ENCODE measurements around the gene ROBO1.

Gene ROBO1

DNA sequence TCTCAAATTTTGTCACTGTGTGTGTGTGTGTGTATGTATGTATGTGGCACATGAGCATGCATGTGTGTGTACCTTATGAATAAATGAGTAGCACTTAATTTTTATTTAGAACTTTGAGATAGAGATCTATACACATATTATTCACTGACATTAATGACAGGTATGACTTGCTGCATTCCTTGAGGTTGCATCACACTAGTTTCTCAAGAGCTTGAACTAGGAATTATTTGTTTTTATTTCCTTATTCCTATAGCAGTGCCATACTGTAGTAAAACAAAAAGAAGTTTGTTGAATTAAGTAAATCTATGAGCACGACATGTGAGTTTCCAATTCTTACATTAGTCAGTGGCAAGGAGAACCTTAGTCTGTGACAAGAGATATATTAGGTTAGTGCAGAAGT lies 943.9 kb downstream of the ROBO1 start:
- no peak for DNase-seq

DNA sequence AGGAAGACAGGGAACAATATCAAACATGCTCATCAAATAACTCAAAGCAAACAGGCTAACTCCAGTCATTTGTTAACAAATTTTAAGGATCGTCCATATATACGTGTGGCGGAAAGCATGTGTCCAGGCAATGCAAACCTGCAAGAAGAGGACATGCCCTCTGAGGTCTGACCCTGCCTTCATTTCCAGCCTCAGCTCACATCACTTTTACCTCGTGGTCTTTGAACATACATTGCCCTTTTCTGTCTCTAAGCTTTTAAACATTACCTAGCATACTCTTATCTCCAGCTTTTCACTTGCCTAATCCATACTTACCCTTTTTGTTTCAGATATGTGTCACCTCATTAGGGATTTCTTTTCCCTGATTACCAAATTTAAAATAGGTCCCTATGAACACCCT lies 944.4 kb downstream of the ROBO1 start:
- no peak for DNase-seq

DNA sequence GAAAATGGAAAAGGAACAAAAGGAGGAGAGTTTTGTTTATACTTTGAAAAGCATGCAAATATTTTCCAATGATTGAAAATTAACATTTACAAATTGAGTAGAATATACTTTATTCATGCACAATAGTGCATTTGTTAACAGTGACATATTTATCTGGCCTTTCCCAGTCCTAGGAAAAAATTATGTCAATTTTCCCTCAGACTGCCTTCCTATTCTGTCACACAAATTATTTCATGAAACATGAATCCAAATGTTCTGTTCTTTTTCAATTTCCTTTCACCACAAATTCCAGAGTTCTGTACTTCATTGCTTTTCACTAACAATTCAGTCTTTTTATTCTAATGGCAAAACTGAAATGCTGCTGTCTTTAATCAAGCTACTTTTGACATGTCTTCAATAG lies 945.1 kb downstream of the ROBO1 start:
- no peak for DNase-seq

DNA sequence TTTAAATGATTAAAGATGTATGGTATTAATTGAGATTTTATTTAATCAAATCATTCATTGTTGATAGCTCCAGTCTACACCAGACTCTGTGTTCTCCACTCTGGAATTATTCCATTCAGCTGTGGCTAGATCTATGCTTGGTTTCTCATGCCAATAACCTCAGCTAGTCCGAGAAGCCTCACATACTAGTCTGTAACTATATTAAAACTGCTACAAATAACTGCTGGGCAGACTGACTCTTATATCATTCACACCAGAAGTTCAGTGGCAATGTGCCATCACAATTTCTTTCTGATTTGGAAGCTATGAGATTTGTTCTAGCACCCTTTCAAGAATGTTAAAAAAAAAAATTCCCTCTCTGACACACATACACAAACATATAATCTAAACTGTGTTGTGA lies 947.3 kb downstream of the ROBO1 start:
- DNase-seq, result no peak

DNA sequence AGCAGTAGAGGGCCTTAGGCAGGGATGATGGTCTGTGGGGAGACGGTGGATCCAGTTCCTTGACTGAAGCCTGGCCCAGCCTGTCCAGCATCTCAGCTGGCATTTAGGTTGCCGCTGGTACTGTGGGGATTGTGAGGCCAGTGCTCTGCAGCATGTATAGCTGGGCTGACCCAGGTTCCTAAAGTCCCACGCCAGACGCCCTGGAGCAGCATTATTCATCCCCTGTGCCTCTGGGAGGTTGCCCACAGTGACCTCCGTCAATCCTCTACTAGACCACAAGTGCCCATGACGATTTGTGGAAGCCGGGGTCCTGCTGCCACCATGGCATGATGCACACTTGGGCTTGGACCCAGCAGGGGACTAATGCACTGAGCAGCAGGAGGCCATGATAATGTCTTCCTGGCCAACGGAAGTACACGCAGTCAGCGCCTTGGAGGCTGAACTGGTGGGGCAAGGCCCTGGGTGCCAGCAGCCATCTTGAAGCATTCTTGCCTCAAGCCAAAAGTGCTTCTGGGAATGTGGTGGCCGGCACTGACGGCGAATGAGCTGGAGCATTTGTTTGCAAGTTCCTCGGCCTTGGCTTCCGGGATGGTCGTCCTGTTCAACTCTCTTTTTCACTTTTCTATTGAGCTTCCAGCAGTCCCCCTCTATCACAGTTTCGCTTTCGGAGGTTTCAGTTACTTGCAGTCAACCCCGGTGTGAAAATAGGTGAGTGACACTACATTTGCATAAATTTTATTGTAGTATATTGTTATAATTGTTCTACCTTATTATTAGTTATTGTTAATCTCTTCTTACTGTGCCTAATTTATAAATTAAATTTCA lies 949.4 kb downstream of the ROBO1 start:
- no peak for DNase-seq

DNA sequence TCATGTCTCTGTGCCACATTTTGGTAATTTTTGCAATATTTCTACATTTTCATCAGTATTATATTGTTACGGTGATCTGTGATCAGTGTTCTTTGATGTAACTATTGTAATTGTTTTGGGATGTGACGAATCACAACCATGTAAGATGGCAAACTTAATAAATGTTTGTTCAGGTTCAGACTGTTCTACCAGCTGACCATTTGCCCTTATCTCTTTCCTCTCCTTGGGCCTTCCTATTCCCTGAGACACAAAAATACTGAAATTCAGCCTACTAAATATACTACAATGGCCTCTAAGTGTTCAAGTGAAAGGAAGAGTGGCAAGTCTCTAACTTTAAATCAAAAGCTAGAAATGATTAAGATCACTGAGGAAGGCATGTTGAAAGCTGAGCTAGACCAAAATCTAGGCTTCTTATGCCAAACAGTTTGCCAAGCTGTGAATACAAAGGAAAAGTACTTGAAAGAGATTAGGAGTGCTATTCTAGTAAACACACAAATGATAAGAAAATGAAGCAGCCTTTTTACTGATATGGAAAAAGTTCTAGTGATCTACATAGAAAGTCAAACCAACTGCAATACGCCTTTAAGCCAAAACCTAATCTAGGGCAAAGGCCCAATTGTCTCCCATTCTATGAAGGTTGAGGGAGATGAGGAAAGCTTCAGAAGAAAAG lies 952.8 kb downstream of the ROBO1 start:
- DNase-seq, result no peak

DNA sequence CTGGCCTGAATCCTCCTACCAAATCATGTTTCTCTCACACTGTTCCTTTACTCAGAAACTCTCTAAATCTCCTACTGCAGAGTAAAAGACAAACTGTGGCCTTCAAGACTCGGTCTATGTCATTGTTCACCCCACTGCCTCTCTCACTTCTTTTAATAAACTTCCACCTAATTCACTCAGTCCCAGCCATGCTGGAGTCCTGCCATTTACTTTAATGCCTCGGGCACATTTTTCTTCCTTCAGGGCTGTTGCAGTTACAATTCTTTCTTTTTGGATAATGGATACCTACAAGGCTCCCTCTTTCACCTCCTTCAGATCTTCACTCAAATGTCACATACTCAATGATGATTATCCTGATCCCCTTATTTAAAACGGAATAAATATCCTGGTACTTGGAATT lies 955.6 kb downstream of the ROBO1 start:
- DNase-seq, result no peak

DNA sequence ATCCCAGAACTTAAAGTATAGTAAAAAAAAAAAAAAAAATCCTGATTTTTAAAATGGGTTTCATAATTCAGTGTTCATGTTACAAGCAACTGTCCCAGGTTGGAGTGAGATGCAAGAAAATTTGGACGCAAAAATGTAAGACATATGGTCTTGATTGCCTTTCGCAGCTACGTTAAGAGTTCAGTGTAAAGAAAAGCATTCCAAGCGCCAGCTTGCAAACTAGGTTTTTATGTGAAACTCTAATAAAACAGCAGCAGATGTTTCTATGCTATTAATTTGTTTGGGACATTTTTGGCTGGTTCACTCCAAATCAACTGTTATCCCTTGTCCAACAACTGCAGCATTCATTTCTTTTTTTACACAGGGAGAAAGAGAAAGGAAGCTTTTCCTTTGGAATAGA lies 957.8 kb downstream of the ROBO1 start:
- DNase-seq, result no peak

DNA sequence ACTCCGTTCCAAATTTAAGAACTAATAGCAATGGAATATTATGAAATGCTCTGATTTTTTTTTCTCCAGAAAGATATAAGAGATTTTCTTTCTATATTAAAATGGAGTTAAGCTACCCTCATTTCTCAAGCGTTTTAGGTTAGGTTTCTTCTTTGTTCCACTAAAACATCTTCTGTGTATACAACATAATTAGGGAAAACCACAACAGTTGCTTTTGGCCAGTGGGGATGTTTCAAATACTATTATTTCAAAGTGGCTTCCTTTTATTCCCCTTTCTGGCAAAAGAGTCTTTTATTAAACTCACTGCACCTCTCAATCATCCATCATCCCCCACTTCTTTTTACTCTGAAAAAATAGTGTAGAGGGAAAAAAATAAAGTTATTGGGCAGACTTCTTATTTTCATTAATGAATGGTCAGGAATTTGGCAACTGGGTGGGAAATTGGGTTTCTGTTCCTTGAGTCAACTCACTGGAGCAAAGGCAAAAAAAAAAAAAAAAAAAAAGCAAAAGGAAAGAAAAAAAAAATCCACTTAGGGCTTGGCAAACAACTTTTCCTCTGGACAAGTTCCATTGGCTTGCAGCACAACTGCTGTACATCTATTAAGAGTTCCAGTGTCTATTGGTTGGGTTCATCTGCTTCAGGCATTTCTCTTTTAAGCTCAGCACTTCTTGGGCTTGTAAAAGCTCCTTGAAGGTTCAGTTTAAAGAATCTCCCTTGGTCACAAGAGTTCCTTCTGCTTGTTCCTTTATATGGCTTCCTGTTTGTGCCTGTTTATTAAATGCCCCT lies 963.4 kb downstream of the ROBO1 start:
- DNase-seq, result no peak

DNA sequence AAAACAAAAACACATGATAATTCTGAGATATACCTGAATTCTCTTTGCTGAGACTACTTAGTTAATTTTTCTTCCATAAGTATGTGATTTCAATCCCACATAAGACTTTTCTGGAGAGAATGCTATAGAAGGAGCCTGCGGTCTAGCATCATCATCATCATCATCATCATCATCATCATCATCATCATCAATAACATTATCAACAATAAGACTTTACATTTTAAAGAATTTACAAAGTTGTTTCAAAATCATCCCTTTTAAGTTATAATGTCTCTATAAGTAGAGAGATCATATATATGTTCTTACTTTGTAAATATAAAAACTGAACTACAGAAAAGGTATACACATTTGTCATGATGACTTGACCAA lies 965.3 kb downstream of the ROBO1 start:
- no peak for DNase-seq

DNA sequence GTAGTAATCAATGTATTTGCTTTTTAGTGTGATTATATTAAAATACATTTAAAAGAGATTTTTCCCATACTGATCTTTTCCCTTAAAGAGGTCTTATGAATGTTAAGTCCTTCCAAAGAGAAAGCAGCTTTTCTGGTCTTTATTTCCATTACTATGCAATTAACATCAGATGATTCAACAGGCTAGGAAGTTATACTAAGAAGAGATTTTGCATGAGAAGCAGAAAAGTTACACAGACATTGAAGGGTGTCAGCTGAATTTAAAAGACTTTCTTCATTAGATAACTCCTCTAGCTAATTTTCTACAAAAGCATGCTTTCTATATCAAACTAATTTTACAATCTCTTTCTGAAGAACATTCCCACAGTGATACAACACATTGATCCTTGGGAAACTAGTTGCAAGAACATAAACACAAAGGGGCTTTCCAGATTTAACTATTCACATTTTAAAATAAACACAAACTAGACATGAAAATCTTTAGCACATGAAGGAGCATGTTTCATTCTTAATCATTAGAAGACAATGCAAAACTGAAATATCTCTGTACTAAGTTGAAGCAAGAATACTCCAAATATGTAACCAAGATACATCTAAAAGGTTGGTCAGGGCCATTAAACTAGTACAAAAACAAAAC lies 965.8 kb downstream of the ROBO1 start:
- DNase-seq, result no peak

DNA sequence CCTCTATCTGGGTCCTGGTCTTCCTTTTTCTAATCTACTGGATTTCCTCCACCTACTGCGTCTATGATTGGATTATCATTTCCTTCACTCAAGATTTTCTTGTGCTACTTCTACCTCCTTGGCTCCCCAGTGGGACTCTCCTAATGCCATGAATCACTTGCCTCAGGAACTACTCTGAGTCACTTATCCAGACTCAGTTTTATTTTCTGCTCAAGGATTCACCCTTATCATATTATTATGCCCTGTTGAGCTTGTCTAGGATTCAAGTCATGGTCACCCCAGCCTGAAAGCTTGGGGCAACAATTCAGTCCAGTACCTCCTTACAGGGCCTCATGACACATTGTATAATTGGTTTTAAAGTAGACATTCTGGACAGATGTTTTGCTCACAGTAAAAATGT lies 968.1 kb downstream of the ROBO1 start:
- DNase-seq, result no peak

DNA sequence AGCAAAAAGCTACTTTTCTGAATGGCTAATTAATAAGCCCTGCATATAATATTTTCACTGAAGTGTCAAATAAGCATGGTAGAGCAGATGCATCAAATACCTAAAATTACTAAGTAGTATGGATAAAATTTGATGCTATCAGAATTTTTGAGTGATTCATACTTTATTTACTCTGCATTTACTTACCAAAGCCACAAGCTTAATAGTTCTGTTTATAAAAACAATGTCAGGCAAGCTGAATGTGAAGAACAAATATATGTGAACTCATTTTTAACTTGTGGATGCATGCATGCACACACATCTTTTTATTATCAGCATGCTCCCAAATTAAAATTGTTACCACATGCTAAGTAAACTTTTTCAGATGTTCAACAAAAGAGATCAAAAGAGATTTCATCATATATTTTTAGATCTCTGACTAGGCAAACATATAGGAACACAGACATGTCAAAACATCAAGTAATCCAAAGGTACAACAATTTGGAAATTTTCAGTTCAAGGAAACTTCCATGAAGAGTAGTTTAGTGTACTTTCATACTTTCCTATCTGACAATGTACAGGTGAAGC lies 969.4 kb downstream of the ROBO1 start:
- no peak for DNase-seq

DNA sequence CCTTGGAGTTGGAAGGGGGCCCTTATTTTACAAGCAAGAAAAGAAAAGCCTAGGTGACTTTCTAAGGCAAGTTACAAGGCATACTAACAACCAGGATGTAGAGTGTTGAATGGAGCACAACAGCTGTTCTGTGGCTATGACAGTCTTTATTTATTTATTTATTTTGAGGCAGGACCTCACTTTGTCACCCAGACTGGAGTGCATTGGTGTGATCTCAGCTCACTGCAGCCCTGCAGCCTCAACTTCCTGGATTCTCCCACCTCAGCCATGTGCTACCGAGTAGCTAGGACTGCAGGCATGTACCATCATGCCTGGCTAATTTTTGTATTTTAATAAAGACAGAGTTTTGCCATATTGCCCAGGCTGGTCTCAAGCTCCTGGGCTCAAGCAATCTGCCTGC lies 973.4 kb downstream of the ROBO1 start:
- DNase-seq, result no peak

DNA sequence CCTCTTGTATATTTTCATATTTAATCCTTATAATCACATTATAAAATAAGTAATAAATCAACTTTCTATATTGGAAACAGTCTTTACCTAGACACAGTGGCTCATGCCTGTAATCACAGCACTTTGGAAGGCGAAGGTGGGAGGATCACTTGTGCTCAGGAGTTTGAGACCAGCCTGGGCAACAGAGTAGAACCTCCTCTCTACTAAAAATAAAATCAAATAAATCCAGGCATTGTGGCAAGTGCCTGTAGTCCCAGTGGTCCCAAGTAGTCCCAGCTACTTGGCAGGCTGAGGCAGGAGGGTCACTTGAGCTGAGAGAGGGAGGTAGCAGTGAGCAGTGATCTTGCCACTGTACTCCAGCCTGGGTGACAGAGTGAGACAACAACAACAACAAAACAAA lies 975.1 kb downstream of the ROBO1 start:
- DNase-seq, result no peak

DNA sequence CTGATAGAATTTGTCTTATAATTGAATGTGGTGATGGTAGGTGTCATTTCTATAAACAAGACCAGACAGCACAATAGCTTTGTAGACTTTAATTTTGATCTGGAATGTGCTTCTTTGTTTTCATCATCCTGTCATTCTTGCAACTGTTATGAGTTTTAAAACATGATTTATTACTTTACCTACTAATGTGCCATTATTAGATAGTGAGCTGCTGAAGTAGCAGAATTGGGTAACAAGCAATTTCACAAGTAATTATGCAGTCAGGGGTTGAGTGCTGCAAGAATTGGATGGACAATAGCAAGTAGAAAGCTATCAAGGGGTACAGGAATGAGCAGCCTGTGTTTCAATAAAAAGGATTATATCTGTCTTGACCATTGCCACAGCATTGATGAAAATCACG lies 975.6 kb downstream of the ROBO1 start:
- DNase-seq, result no peak

DNA sequence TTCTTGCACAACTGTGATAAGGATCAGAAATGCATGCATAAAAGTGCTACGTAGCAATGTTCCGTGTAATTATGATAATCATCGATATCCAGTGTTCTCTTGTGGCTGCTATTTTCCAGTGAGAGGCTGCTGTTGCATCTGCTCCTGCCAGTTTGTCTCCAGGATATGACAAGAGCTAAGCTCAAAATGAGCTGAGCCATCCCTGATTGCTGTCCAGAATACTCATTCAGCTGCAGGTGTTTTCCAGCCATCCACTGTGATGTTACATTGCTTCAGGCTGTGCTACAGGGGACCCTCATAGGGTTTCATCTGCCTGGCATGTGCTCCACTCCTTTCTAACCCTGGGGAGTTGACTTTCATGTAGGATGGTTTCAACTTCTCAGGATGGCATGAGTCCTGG lies 976.0 kb downstream of the ROBO1 start:
- no peak for DNase-seq

DNA sequence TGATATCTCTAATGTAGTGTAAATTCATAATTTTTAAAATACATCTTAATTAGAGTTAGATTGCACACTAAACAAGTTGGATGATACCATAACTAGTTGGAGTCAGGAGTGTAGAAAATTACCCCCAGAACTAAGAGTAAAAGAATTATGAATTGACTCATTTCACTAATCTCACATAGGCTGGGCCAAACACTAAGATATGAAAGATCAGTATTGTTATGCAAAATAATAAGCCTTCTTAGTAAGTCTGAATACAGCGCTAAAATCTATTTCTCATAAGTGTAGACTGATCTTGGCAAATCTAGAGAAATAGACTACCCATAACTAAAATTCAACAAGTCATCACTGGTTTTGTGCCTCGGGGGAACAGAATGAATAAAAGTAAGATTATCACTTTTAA lies 979.0 kb downstream of the ROBO1 start:
- no peak for DNase-seq

DNA sequence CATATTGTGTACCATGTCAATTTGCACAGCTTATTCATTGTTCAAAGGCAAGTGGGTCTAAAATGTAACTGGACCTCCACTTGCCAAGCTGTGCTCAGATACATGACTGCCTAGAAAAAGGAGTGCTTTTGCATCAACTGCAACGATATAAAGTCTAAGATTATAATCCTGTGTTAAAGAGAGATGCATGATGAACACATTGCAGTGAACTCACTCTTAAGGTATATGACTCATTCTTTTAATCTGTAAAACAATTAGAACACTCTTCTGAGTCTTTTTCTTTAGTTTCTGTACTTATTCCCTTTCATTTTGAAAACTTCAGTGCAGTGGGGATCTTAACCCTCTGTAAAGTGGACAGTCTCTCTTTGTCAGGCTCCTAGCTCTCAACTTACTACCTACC lies 982.8 kb downstream of the ROBO1 start:
- no peak for DNase-seq

DNA sequence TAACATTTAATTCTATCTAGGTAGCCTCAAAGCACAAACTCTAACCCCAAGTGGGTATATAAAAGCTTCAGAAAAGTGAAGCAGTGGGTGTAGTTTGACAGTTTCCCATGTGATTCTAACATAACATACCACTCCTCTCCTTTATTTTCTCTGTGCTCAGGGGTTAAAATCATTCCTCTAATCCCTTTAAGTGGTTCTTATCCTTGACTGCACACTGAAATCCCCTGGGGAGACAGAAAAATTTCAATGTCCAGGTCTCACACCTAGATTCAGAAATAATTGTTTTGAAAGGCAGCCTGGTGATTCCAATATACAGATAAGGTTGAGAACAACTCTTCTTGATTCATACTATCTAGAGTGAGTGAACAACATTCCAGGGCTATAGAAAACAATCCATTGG lies 986.4 kb downstream of the ROBO1 start:
- DNase-seq, result no peak

DNA sequence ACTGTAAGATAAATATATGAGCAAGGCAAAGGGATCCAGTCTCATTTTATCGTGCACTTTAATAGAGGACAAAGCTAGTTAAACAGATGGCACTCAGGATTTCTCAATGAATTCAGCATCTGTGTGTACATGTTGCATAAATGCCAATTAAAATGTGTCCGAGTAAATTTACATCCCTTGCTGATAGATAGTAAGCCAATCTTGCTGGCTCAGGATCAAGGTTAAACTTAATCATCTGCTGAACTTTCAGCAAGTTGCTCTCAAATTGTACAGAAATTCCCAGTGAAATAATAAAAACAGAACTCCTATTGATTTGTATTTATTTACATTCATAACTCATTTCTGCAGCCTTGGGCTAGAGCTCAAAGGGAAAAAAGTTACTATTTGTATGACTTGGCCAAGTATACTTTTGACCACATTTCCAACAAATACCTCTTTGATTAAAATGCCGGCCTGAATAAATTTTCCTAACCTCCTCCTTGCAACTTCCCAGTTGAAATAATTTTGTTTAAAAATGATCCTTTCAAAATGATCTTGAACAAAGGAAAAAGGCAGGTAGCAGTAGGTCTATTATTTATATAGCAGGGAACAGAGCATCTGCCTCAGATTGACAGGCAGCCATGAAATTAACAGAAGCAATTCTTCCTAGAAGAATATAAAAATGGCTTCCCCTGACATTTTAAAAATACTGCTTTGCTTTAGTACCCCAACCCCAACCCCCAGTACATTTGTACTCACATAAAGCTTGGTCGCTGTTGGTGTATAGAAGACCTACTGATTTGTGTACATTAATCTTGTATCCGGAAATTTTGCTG lies 1001.9 kb downstream of the ROBO1 start:
- DNase-seq, result no peak

DNA sequence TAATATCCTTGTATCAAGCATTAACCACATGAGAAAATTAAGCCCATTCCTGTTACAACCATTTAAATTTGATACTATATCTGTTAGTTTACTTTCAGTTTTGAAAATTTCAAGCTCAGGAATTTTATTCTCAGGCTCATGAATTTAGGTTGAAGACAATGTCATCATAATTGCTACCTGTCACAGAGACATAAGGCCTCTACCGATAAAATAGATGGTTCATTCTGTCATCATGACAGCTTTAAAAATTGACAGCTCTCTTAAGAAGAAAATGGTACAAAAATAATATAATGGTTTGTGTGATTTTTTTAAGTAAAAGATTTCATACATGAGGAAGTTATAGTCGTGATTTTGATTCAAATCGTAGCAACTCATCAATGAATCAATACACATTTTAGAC lies 1003.2 kb downstream of the ROBO1 start:
- DNase-seq, result no peak
